SK-N-DZ (cell line): ENCODE data around the gene PTPRG.

Experiments
- DNase-seq: peaks from one replicate; pipeline ENCODE4 v3.0.0-alpha.2; 2015; ENCODE audit warnings: low spot score

PTPRG gene

GRCh38 chr3:61618231-61618630 is 56.9 kb downstream of the PTPRG start:
- no peak for DNase-seq

- no peak for DNase-seq
Observed at GRCh38 chr3:61618871-61619270, 57.5 kb downstream of the PTPRG start.

GRCh38 chr3:61620073-61620472 is 58.7 kb downstream of the PTPRG start:
- no peak for DNase-seq

GRCh38 chr3:61624300-61624699 is 62.9 kb downstream of the PTPRG start:
- no peak for DNase-seq

GRCh38 chr3:61625429-61625828 is 64.1 kb downstream of the PTPRG start:
- DNase-seq, result no peak

- no peak for DNase-seq
Observed at GRCh38 chr3:61626484-61626883, 65.1 kb downstream of the PTPRG start.

- no peak for DNase-seq
Observed at GRCh38 chr3:61627768-61628185, 66.4 kb downstream of the PTPRG start.

GRCh38 chr3:61628636-61629035 is 67.3 kb downstream of the PTPRG start:
- no peak for DNase-seq

- no peak for DNase-seq
Observed at GRCh38 chr3:61629442-61629841, 68.1 kb downstream of the PTPRG start.

GRCh38 chr3:61631108-61631769 is 69.9 kb downstream of the PTPRG start:
- DNase-seq, result no peak

- no peak for DNase-seq
Observed at GRCh38 chr3:61632568-61633175, 71.3 kb downstream of the PTPRG start.

- DNase-seq, result no peak
Observed at GRCh38 chr3:61634678-61635077, 73.3 kb downstream of the PTPRG start.

GRCh38 chr3:61637088-61638051 is 76.0 kb downstream of the PTPRG start:
- DNase-seq, result no peak

- DNase-seq, result no peak
Observed at GRCh38 chr3:61638741-61639140, 77.4 kb downstream of the PTPRG start.

- no peak for DNase-seq
Observed at GRCh38 chr3:61639991-61640390, 78.6 kb downstream of the PTPRG start.

GRCh38 chr3:61645148-61645547 is 83.8 kb downstream of the PTPRG start:
- DNase-seq, result no peak

- no peak for DNase-seq
Observed at GRCh38 chr3:61646360-61646759, 85.0 kb downstream of the PTPRG start.

GRCh38 chr3:61646851-61647525 is 85.6 kb downstream of the PTPRG start:
- DNase-seq, result no peak

GRCh38 chr3:61648481-61648880 is 87.1 kb downstream of the PTPRG start:
- no peak for DNase-seq

GRCh38 chr3:61649381-61650170 is 88.2 kb downstream of the PTPRG start:
- no peak for DNase-seq

GRCh38 chr3:61650276-61650675 is 88.9 kb downstream of the PTPRG start:
- DNase-seq, result no peak
